Glomerular visceral epithelial cell (primary cell): ENCODE results near the gene SMG1.
"Not testable (repeated sequence)": the region's sequence is repeated elsewhere in the genome, so short reads cannot be mapped to it uniquely, and the experiment has no call there.

ENCODE experiments used
- DNase-seq: peaks from one replicate; pipeline ENCODE4 v3.0.0-alpha.2; 2016; ENCODE audit errors: extremely low spot score

SMG1 gene

GRCh38 chr16:18925986-18926865 is at the start of gene SMG1:
Gene SMG1, minus strand, starts transcription at chr16:18926408. Its CDS starts 367 bp downstream, at chr16:18926041.
- peak; percentile 99 for DNase-seq

DNA sequence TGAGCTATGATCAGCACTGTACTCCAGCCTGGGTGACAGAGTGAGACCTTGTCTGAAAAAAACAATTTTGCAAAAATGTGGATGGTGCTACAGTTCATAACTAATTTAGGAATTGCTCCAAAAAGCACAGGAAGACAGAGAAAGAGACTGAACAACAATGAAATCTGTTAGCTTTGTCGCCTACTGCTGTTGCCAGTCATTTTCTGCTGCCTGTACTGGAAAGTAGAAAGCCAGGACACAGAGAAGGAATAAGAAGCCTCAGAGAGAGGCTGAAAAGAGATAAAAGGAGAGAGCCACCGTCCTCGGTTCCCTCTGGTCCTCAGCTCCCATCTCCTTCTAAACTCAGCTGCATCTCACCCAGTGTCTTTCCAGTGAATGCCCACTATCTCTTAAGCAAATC is 48.9 kb upstream of the SMG1 start:
- no peak for DNase-seq

DNA sequence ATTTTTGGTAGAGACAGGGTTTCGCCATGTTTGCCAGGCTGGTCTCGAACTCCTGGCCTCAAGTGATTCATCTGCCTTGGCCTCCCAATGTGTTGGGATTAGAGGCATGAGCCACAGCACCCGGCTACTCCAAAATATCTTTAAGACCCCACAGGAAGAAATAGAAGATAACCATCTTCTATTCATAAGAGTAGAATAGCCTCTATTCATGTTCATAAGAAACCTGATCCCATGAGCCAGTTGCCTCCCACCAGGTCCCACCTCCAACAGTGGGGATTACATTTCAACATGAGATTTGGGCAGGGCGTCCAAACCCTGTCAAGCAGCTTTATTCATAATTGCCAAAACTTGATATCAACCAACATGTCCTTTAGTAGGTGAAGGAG is 43.6 kb upstream of the SMG1 start:
- DNase-seq, result no peak

GRCh38 chr16:18969050-18969854 is 43.0 kb upstream of the SMG1 start:
- peak; percentile 73 for DNase-seq

- DNase-seq, result no peak
Observed at GRCh38 chr16:18966791-18967190, 40.6 kb upstream of the SMG1 start.

- no peak for DNase-seq
Observed at GRCh38 chr16:18965555-18965954, 39.3 kb upstream of the SMG1 start.

GRCh38 chr16:18959031-18959505 is 32.9 kb upstream of the SMG1 start:
- DNase-seq, result peak; percentile 9

DNA sequence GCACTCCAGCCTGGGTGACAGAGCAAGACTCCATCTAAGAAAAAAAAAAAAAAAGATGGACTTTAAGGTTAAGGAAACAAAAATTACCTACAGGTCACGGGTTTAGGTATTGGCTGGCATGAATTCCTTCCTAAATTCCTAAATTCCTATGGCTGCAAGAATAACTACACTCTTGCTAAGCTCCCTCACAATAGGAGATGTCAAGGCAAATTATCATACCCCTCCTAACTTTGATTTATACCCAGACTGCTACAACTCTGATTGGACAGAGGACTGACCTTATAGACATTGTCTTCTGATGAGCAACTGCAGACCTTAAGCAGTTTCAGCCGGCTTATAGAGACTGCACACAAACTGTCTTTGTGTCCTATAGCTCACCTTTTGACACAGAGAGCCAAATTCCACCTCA is 32.4 kb upstream of the SMG1 start:
- no peak for DNase-seq

GRCh38 chr16:18956658-18957241 is 30.5 kb upstream of the SMG1 start:
- not testable (repeated sequence) for DNase-seq

GRCh38 chr16:18955874-18956580 is 29.8 kb upstream of the SMG1 start:
- DNase-seq, result not testable (repeated sequence)

DNA sequence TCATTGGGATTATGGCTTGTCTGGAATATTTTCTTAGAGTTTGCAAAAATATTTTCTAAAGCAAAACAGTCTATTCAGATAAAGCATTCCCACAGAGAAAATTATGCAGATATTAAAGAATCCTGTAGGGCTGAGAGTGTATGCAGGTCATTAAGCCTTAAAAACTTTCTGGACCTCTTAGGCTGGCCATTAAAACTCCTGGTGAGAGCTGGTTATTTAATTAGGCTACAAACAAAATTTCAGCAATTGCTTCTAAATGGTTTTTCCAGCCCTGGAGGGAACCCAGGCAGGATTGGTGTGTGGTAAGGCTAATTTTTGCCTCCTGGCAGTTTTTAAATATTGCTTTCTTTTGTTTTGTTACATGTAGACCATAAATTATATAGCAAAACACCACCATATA is 27.3 kb upstream of the SMG1 start:
- no peak for DNase-seq

DNA sequence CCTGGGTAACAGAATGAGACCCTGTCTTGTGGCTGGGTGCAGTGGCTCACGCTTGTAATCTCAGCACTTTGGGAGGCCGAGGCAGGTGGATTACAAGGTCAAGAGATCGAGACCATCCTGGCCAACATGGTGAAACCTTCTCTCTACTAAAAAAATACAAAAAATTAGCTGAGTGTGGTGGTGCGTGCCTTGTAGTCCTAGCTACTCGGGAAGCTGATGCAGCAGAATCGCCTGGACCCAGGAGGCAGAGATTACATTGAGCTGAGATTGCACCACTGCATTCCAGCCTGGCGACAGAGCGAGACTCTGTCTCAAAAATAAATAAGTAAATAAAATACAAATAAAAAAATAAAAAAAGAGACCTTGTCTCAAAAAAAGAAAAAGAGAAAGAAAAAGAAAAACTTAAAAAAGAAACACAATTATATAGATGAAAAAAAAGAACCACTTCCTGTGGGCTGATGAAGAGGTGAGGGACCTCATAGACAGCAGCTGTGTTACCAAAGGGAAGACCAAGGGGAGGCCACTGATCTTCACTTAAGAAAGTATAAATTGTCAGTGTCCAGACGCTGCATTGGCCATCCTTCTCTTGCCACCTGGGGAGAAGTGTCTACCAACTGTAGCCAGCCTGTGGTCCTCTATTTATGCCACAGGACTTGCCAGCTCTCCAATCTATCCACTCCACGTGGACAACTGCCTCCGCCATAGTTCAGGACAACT is 24.4 kb upstream of the SMG1 start:
- DNase-seq, result no peak

DNA sequence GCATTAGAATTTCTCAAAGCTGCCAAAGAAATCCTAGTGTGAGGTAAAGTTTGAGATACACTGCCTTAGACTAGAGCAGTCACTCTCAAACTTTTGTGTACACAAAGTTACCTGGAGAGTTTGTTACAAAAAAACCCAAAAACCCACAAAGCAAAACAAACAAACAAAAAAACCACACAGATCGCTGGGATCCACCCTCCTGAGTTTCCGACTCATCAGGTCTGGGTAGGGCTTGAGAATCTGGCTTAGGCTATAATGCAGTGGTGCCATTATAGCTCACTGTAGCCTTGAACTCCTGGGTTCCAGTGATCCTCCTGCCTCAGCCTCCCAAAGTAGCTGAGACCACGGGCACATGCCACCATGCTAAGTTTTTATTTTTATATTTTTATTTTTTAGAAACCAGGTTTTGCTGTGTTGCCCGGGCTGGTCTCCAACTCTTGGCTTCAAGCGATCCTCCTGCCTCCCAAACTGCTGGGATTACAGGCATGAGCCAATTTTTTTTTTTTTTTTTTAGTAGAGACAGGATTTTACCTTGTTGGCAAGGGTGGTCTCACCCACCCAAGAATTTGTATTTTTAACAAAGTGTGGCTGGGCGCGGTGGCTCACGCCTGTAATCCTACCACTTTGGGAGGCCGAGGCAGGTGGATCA is 22.3 kb upstream of the SMG1 start:
- no peak for DNase-seq

DNA sequence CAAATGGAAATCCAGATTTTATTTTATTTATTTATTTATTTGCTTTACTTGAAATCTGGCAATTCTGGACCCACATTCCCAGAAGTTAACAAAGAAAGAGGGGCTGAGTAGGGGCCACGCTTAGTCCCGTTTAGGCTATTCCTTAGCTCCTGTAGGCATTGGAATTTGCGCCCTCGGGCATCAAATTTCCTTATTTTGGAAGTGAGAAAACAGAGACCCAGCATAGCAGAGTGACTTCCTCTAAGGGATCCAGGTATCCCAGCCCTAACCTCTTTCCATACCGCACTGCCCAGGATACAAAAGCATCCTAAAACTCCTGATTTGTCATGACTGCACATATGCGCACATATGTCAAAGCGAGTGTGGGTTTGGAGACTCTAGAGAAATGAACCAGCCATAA is 19.0 kb upstream of the SMG1 start:
- DNase-seq, result no peak

DNA sequence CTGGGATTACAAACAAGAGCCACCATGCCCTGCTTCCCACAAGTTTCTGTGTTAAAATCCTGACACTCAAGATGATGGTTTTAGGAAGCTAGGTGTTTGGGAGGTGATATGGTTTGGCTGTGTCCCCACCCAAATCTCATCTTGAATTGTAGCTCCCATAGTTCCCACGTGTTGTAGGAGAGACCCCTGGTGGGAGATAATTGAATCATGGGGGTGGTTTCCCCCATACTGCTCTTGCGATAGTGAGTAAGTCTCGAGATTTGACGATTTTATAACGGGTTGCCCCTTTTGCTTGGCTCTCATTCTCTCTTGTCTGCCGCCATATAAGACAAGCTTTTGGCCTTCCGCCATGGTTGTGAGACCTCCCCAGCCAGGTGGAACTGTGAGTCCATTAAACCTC is 17.2 kb upstream of the SMG1 start:
- no peak for DNase-seq

GRCh38 chr16:18942061-18942460 is 15.9 kb upstream of the SMG1 start:
- DNase-seq, result no peak

DNA sequence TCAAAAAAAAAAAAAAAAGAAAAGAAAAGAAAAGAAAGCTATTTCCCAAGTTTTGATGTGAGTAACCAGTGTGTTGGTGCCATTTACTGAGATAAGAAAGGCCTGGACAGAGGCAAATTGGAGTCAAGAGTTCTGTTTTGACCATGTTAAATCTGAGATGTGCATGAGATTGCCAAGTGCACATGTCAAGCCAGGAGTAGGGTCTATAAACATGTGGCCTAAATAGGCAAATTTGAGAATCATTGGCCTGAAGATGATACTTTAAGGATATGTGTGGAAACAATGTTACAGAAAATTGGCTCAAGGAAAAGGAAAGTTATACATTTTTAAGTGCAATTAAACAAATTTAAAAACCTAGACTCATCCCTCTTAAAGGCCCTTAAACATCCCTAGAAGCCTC is 15.3 kb upstream of the SMG1 start:
- no peak for DNase-seq

- no peak for DNase-seq
Observed at GRCh38 chr16:18938986-18939385, 12.8 kb upstream of the SMG1 start.

GRCh38 chr16:18937390-18937789 is 11.2 kb upstream of the SMG1 start:
- no peak for DNase-seq

DNA sequence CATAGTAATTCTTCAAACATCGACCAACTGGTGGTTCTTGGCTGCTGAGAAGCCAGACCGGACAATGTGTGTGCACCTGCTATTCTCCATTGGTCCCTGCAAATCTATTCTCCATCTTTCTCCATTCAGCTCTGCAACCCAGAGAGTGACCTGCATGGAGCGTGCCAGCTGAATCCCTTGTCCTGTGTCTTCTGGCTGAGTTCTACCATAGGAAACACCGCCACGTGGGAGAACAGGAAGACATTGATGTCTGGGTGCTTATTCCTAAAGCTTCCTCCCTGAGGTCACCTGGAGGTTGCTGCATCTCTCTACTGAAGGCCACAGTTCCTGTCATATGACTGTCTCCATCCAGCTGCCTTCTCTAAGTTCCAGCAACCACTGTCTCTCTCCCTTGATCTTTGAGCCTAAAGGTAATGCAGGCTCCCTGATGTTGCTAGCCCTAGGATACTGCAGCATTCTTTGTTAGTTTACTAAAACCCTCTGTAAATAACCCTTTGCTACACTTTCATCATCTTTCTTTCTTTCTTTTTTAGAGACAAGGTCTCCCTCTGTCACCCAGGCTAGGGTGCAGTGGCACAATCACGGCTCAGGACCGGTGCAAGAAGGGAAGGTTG is 10.6 kb upstream of the SMG1 start:
- no peak for DNase-seq
